Measurements from ENCODE around the gene ANKRD13B. TPM values are rescaled to one million over a fixed set of nuclear protein-coding genes. Genes with fewer than 3 reads are reported as not detected.

Gene ANKRD13B
- total RNA-seq, 1 donor from 2014 or later: 2.8 TPM

DNA sequence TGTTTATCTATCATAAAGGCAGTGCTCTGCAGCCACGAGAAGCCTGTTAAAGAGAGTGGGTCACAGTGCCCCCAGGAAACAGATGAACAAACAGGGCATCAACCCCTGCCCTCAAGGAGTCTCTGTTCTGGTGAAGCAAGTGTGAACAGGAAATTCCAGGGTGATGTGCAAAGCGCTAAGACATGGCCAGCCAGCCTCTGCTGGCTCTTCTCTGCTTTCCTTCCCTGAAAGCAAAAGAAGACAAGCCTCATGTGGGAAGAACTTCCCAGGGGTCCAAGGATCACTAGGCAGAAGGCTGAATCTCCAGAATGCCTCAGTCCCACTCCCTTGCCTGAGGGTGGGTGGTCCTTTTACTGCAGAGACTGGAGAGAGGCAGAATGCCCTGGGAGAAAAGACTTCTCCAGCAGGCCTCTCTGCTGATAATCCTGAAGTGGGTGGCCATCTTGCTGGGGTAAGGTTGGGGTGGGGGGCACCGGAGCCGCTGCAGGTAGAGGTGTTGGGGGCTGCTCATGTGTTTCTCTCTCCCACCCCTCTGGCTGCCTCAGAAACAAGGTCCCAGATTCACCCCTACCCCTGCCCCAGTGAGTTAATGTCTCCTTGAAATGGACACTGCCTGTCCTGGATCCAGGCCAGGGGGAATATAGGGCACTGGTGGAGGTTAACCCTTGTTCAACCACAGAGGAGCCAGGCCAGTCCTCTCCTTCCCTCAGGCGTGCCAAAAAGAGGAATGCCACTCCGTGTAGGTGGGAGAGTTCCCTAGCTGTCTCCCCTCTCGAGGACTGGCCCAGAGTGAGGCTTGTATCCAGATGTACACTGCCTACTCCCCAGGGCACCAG is 2.4 kb downstream of the ANKRD13B start:
- H3K36me3 Mint-ChIP-seq: no peaks in the 10 kb centered on the region
- peaks cover 34% of the 10 kb centered on the region for H4K20me1 ChIP-seq (ENCODE audit: low read depth)
- no peaks in the 10 kb centered on the region for H3K9me3 Mint-ChIP-seq
- peaks cover 55% of the 10 kb centered on the region for H3F3A ChIP-seq (ENCODE audit: low read depth)
- H3K9ac ChIP-seq: no peak overlapping the region
- peak overlapping the region; percentile 86 for H3K4me3 Mint-ChIP-seq
- DNase-seq (ENCODE audit: low spot score): peak; percentile 46
- H2AFZ ChIP-seq (replicated peaks): no peak overlapping the region
- no peak for TF ChIP-seq EZH2phosphoT487 (IDR thresholded peaks at IDR 0.05)
- TF ChIP-seq CTCF (IDR thresholded peaks at IDR 0.05): no peak
- TF ChIP-seq EZH2 (IDR thresholded peaks at IDR 0.05): no peak
- no peaks in the 10 kb centered on the region for H3K36me3 ChIP-seq
- no peaks in the 10 kb centered on the region for H3K27me3 ChIP-seq
- peak overlapping the region; percentile 98 for H3K4me2 ChIP-seq
- peaks cover 65% of the 10 kb centered on the region for H3K4me1 ChIP-seq
- no peak overlapping the region for H3K27ac Mint-ChIP-seq
- peaks cover 61% of the 10 kb centered on the region for H3K4me1 Mint-ChIP-seq
- H3K4me3 ChIP-seq: no peak overlapping the region
- H3K27ac ChIP-seq: no peak overlapping the region
- H3K27me3 Mint-ChIP-seq (ENCODE audit: insufficient read depth, low read depth): peaks cover 14% of the 10 kb centered on the region
- H3K79me2 ChIP-seq (ENCODE audit: low read depth): peaks cover 34% of the 10 kb centered on the region
- no peaks in the 10 kb centered on the region for H3K9me3 ChIP-seq (ENCODE audit: low read depth)

GRCh38 chr17:29595943-29596774 is 3.2 kb downstream of the ANKRD13B start:
- Histone ChIP-seq H3K27me3 (no peaks in the 10 kb centered on the region), H3K9me3 (ENCODE audit: low read depth) (no peaks in the 10 kb centered on the region), H3F3A (ENCODE audit: low read depth) (peaks cover 50% of the 10 kb centered on the region), H3K79me2 (ENCODE audit: low read depth) (peaks cover 37% of the 10 kb centered on the region), H2AFZ (replicated peaks) (no peak overlapping the region), H3K9ac (no peak overlapping the region), H3K27ac (no peak overlapping the region), H3K36me3 (no peaks in the 10 kb centered on the region), H3K4me2 (no peak overlapping the region), H3K4me1 (peaks cover 59% of the 10 kb centered on the region), H3K4me3 (no peak overlapping the region), H4K20me1 (ENCODE audit: low read depth) (peaks cover 34% of the 10 kb centered on the region)
- TF ChIP-seq CTCF (IDR thresholded peaks at IDR 0.05): no peak
- TF ChIP-seq EZH2phosphoT487 (IDR thresholded peaks at IDR 0.05): no peak
- TF ChIP-seq EZH2 (IDR thresholded peaks at IDR 0.05): no peak
- no peaks in the 10 kb centered on the region for H3K36me3 Mint-ChIP-seq
- DNase-seq (ENCODE audit: low spot score): no peak
- no peak overlapping the region for H3K27ac Mint-ChIP-seq
- peaks cover 54% of the 10 kb centered on the region for H3K4me1 Mint-ChIP-seq
- H3K27me3 Mint-ChIP-seq (ENCODE audit: insufficient read depth, low read depth): peaks cover 12% of the 10 kb centered on the region
- no peak overlapping the region for H3K4me3 Mint-ChIP-seq
- H3K9me3 Mint-ChIP-seq: no peaks in the 10 kb centered on the region

GRCh38 chr17:29596811-29597210 is 3.9 kb downstream of the ANKRD13B start:
- Histone ChIP-seq H3K4me1 (peaks cover 59% of the 10 kb centered on the region), H4K20me1 (ENCODE audit: low read depth) (peaks cover 34% of the 10 kb centered on the region), H3K27me3 (no peaks in the 10 kb centered on the region), H3K36me3 (no peaks in the 10 kb centered on the region), H3K9ac (no peak overlapping the region), H3K79me2 (ENCODE audit: low read depth) (peaks cover 38% of the 10 kb centered on the region), H3K4me2 (peak overlapping the region; percentile 72), H2AFZ (replicated peaks) (no peak overlapping the region), H3F3A (ENCODE audit: low read depth) (peaks cover 44% of the 10 kb centered on the region), H3K9me3 (ENCODE audit: low read depth) (no peaks in the 10 kb centered on the region), H3K27ac (no peak overlapping the region), H3K4me3 (no peak overlapping the region)
- no peak for TF ChIP-seq CTCF (IDR thresholded peaks at IDR 0.05)
- no peak for TF ChIP-seq EZH2 (IDR thresholded peaks at IDR 0.05)
- no peak for TF ChIP-seq EZH2phosphoT487 (IDR thresholded peaks at IDR 0.05)
- no peaks in the 10 kb centered on the region for H3K9me3 Mint-ChIP-seq
- H3K4me3 Mint-ChIP-seq: no peak overlapping the region
- no peak for DNase-seq (ENCODE audit: low spot score)
- H3K27ac Mint-ChIP-seq: no peak overlapping the region
- H3K27me3 Mint-ChIP-seq (ENCODE audit: insufficient read depth, low read depth): peaks cover 12% of the 10 kb centered on the region
- H3K4me1 Mint-ChIP-seq: peaks cover 49% of the 10 kb centered on the region
- no peaks in the 10 kb centered on the region for H3K36me3 Mint-ChIP-seq
